HCT116 (cell line): ENCODE measurements around the gene SNRNP70.

Source experiments
- EZH2 ChIP-seq: fragments of 200-600 bp; sonication (generic); IDR thresholded peaks from 2 replicates; pipeline ENCODE4 v1.6.1; 2017; ENCODE audit warnings: antibody characterized with exemption, mixed run types
- POLR2A ChIP-seq: IDR thresholded peaks from 2 replicates; pipeline ENCODE4 v1.7.0; 2011; ENCODE audit warnings: borderline replicate concordance; ENCODE audit not compliant: insufficient read depth, insufficient read length; ENCODE audit errors: extremely low read depth
- TF ChIP-seq, protein P1 (sequence below), 3 experiments: fragments of 200-600 bp in 1 of 3; sonication (generic) in 1 of 3; IDR thresholded peaks in 2 of 3; conservative IDR thresholded peaks in 1 of 3; 2 replicates each; pipeline ENCODE4 v1.5.1; 2012 to 2017; ENCODE audit warnings: low read depth in 2 of 3, low read length in 2 of 3, antibody characterized with exemption in 1 of 3, borderline replicate concordance in 1 of 3, control low read depth in 1 of 3, mild to moderate bottlenecking in 1 of 3, mixed read lengths in 1 of 3, mixed run types in 1 of 3, moderate library complexity in 1 of 3; ENCODE audit not compliant: insufficient read depth in 1 of 3

DNA sequence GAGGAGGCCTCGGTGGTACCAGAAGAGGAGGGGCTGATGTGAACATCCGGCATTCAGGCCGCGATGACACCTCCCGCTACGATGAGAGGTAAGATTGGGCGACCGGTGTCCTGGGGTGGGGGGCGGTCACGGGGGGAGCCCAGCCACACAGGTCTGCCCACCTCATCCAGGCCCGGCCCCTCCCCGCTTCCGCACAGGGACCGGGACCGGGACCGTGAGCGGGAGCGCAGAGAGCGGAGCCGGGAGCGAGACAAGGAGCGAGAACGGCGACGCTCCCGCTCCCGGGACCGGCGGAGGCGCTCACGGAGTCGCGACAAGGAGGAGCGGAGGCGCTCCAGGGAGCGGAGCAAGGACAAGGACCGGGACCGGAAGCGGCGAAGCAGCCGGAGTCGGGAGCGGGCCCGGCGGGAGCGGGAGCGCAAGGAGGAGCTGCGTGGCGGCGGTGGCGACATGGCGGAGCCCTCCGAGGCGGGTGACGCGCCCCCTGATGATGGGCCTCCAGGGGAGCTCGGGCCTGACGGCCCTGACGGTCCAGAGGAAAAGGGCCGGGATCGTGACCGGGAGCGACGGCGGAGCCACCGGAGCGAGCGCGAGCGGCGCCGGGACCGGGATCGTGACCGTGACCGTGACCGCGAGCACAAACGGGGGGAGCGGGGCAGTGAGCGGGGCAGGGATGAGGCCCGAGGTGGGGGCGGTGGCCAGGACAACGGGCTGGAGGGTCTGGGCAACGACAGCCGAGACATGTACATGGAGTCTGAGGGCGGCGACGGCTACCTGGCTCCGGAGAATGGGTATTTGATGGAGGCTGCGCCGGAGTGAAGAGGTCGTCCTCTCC, 22.6 kb downstream of the SNRNP70 start:
- TF ChIP-seq, protein P1, sequence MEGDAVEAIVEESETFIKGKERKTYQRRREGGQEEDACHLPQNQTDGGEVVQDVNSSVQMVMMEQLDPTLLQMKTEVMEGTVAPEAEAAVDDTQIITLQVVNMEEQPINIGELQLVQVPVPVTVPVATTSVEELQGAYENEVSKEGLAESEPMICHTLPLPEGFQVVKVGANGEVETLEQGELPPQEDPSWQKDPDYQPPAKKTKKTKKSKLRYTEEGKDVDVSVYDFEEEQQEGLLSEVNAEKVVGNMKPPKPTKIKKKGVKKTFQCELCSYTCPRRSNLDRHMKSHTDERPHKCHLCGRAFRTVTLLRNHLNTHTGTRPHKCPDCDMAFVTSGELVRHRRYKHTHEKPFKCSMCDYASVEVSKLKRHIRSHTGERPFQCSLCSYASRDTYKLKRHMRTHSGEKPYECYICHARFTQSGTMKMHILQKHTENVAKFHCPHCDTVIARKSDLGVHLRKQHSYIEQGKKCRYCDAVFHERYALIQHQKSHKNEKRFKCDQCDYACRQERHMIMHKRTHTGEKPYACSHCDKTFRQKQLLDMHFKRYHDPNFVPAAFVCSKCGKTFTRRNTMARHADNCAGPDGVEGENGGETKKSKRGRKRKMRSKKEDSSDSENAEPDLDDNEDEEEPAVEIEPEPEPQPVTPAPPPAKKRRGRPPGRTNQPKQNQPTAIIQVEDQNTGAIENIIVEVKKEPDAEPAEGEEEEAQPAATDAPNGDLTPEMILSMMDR (IDR thresholded peaks at IDR 0.05 in 2 of 3, conservative IDR thresholded peaks at IDR 0.05 in 1 of 3; ENCODE audit: borderline replicate concordance in 1 of 3, insufficient read depth in 1 of 3, low read depth in 2 of 3, low read length in 2 of 3), result no peak
- TF ChIP-seq EZH2 (no peak), POLR2A (no peak)
